K562 (cell line): ENCODE results near the gene B9D2. TPM values are rescaled to one million over a fixed set of nuclear protein-coding genes. Genes with fewer than 3 reads are reported as not detected.

Source experiments
- GATA2 ChIP-seq: sonication (generic); formaldehyde crosslinking; IDR thresholded peaks from 2 replicates; pipeline ENCODE4 v1.4.0; 2020; ENCODE audit warnings: mild to moderate bottlenecking, missing genetic modification reagents
- ZNF518B ChIP-seq: fragments of 250-450 bp; sonication (Bioruptor Pico); IDR thresholded peaks from 2 replicates; pipeline ENCODE4 v1.5.0; 2021; ENCODE audit warnings: mild to moderate bottlenecking, moderate library complexity
- polyA plus RNA-seq, 8 experiments: library from polyadenylated mRNA; depleted of rRNA in 4 of 8; stranded (reverse) in 5 of 8; unstranded in 3 of 8; fragments of >200 nt; fragmentation: Nextera tagmentation in 2 of 8; fragmentation: Illumina TruSeq in 1 of 8; extraction: Ambion mirVana in 2 of 8; extraction: Trizol in 1 of 8; gene quantifications; 2 replicates each; pipeline versions ENCODE4 v1.2.1 to v1.2.3, GENCODE V29; 2011 to 2014; ENCODE audit warnings: inconsistent platforms in 1 of 8, missing spikeins in 1 of 8
- total RNA-seq, 7 experiments: library from RNA; depleted of rRNA in 6 of 7; stranded (reverse); fragments of >200 nt in 6 of 7; fragmentation: Illumina TruSeq in 2 of 7; extraction: Trizol in 2 of 7; gene quantifications; 2 replicates each; pipeline versions ENCODE4 v1.2.1 to v1.2.3, GENCODE V29; 2011 to 2021; ENCODE audit warnings: low replicate concordance in 1 of 7
- TF ChIP-seq, protein P1 (sequence below): fragments of 450-650 bp; IDR thresholded peaks from 2 replicates; pipeline ENCODE4 v1.6.1; 2016; ENCODE audit warnings: antibody characterized with exemption

B9D2 gene
- total and polyA plus RNA-seq, 9 of the 15 experiments (the other 6 are each of a cell fraction or from before 2014, with no cell fraction given) = 0.83 to 6.9 (median 2.8) TPM

DNA sequence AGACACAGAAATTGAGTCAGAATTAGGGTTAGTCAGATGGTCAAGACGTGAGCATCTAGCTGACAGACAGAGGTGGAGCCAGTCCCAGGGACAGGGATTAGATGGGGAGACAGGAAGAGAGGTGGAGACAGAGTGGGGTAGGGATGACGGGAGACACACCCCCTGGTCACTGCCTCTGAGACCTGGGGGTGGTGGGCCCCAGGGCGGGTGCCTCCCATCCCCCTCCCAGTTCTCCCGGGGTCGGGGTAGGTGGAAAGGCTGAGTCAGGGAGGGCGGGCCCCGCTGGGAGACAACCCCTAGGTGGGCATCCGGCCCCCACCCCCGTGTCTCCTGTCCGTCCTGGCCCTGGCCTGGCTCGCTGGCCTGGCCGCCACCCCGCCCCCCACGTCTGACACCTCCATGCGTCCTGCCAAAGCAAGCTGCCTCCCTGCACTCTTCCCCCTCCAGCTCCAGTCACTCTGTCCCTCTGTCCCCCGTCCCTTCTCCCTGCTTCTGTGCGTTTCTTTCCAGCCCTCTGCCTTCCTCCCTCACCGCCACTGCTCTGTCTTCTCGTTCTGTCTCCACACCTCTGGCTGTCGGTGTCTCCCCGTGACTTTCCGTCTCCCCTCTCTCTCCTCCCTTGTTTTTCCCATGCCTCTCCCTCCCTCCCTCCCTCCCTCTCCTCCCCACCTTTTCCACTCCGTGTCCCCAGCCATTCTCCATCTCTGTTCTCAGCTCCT lies 38.9 kb downstream of the B9D2 start (continued):
- TF ChIP-seq, protein P1, sequence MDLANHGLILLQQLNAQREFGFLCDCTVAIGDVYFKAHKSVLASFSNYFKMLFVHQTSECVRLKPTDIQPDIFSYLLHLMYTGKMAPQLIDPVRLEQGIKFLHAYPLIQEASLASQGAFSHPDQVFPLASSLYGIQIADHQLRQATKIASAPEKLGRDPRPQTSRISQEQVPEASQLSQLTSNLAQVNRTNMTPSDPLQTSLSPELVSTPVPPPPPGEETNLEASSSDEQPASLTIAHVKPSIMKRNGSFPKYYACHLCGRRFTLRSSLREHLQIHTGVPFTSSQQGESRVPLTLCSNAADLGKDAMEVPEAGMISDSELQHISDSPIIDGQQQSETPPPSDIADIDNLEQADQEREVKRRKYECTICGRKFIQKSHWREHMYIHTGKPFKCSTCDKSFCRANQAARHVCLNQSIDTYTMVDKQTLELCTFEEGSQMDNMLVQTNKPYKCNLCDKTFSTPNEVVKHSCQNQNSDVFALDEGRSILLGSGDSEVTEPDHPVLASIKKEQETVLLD = 0 out of 2 replicates have a peak, but pooled peaks have one; percentile 39
- TF ChIP-seq GATA2 = no peak
- TF ChIP-seq ZNF518B (CRISPR knock-in tag) = no peak
